WTC11 (cell line): ENCODE data around the gene OR5M11.

ENCODE experiments used
- CTCF ChIP-seq: fragments of 200-600 bp; IDR thresholded peaks from 2 replicates; pipeline ENCODE4 v1.8.0; 2022; ENCODE audit warnings: antibody characterized with exemption
- ETV6 ChIP-seq: sonication (generic); formaldehyde crosslinking; IDR thresholded peaks from 2 replicates; pipeline ENCODE4 v1.8.1; 2022; ENCODE audit warnings: mild to moderate bottlenecking, missing genetic modification reagents
- FOXJ3 ChIP-seq: sonication (generic); formaldehyde crosslinking; IDR thresholded peaks from 2 replicates; pipeline ENCODE4 v1.9.0; 2021; ENCODE audit warnings: missing genetic modification reagents, mild to moderate bottlenecking, borderline replicate concordance
- HMGXB4 ChIP-seq: sonication (generic); formaldehyde crosslinking; IDR thresholded peaks from 2 replicates; pipeline ENCODE4 v1.8.1; 2023; ENCODE audit warnings: mild to moderate bottlenecking, moderate library complexity, missing genetic modification reagents
- MAX ChIP-seq: sonication (generic); formaldehyde crosslinking; IDR thresholded peaks from 2 replicates; pipeline ENCODE4 v1.8.0; 2022; ENCODE audit warnings: mild to moderate bottlenecking, missing genetic modification reagents
- NFE2L1 ChIP-seq: sonication (generic); formaldehyde crosslinking; IDR thresholded peaks from 2 replicates; pipeline ENCODE4 v1.8.1; 2023; ENCODE audit warnings: missing genetic modification reagents
- RORB ChIP-seq: fragments of 250-450 bp; sonication (Bioruptor Pico); IDR thresholded peaks from 2 replicates; pipeline ENCODE4 v1.9.0; 2021; ENCODE audit warnings: mild to moderate bottlenecking
- SMAD3 ChIP-seq: sonication (generic); formaldehyde crosslinking; IDR thresholded peaks from 2 replicates; pipeline ENCODE4 v1.8.0; 2022; ENCODE audit warnings: missing genetic modification reagents, mild to moderate bottlenecking, borderline replicate concordance
- TEAD4 ChIP-seq: sonication (generic); formaldehyde crosslinking; IDR thresholded peaks from 2 replicates; pipeline ENCODE4 v1.8.0; 2022; ENCODE audit warnings: mild to moderate bottlenecking, missing genetic modification reagents
- ZBTB21 ChIP-seq: sonication (generic); formaldehyde crosslinking; IDR thresholded peaks from 2 replicates; pipeline ENCODE4 v1.8.1; 2023; ENCODE audit warnings: mild to moderate bottlenecking, missing genetic modification reagents, borderline replicate concordance
- ZNF121 ChIP-seq: sonication (generic); formaldehyde crosslinking; IDR thresholded peaks from 2 replicates; pipeline ENCODE4 v1.8.0; 2023; ENCODE audit warnings: missing genetic modification reagents

GRCh38 chr11:56543739-56544138 lies 682 bp upstream of the OR5M11 start:
- TF ChIP-seq CTCF (no peak), MAX (CRISPR knock-in tag) (no peak), SMAD3 (no peak), ZBTB21 (CRISPR knock-in tag) (no peak), TEAD4 (CRISPR knock-in tag) (no peak), RORB (CRISPR knock-in tag) (no peak), ZNF121 (CRISPR knock-in tag) (no peak), NFE2L1 (no peak), FOXJ3 (CRISPR knock-in tag) (no peak), ETV6 (CRISPR knock-in tag) (no peak), HMGXB4 (CRISPR knock-in tag) (no peak)
